ENCODE data around the gene IL20RA.

Gene IL20RA

DNA sequence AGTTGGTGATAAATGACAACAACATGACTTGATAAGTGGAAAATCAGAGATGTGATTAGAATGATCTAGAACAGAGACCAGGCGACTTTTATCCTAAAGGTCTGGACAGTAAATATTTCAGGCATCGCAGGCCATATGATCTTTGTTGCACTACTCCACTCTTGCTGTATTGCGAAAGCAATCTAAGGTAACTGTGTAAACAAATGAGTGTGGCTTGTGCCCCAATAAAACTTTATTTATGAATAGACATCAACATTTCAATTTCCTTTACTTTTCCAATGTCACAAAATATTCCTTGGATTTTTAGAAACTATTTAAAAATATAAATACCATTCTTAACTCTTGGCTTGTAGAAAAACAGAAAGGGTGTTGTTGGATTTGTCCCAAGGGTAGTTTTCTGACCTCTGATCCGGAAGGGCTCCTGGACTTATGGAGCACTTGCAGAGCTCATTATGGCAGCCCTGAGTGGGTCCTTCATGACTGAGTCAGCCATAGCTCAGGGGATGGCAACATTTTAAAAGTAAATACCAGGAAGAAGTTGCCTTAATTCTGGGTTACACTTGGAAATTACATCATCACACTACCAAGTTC is 34.5 kb downstream of the IL20RA start:
- DNase-seq (ENCODE audit: low read depth in 2 of 2), result no peak

- no peak for DNase-seq (ENCODE audit: low read depth in 2 of 2)
These were observed 36.6 kb downstream of the IL20RA start for GRCh38 chr6:137008204-137008603.

DNA sequence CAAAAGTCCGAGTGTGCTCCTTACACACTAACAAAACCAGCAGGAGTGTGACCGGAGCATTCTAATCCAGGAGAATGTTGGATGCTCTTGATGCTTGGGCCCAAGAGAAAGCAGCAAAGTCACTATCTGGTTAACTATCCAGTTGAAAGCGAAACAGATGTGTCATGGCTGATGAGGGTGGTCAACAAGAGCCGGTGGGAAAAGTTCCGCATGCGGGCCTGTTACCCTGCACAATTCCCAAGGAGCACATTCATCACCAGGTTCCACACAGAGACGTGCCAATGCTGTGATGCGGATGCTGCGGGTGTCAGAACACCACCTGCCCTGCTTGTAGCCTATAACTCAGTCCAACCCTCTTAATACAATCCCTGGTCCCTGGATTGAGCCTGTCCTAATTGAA is 38.7 kb downstream of the IL20RA start:
- no peak for DNase-seq (ENCODE audit: low read depth in 2 of 2)

- DNase-seq (ENCODE audit: low read depth in 2 of 2), result no peak
These were observed 39.7 kb downstream of the IL20RA start for GRCh38 chr6:137005073-137005472.

GRCh38 chr6:137002505-137002904 is 42.3 kb downstream of the IL20RA start:
- DNase-seq (ENCODE audit: low read depth in 2 of 2), result no peak

DNA sequence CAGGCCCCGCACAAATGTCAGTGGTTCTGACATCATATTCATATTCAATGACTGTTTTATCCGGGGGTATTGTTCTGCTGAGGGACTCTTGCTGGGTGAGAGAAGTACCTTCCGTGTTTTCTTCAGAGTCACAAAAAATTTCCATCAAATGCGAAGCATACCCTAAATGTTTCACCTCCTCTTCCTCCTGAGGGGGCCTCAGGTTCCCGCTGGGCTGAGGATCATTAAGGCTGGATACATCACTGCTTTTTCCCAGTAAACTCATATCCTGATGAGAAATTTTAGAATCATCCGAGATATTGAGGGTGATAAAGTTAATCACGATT is 42.8 kb downstream of the IL20RA start:
- DNase-seq (ENCODE audit: low read depth in 2 of 2), result no peak

- DNase-seq (ENCODE audit: low read depth in 2 of 2), result no peak
These were observed 43.3 kb downstream of the IL20RA start for GRCh38 chr6:137001299-137001976.

DNA sequence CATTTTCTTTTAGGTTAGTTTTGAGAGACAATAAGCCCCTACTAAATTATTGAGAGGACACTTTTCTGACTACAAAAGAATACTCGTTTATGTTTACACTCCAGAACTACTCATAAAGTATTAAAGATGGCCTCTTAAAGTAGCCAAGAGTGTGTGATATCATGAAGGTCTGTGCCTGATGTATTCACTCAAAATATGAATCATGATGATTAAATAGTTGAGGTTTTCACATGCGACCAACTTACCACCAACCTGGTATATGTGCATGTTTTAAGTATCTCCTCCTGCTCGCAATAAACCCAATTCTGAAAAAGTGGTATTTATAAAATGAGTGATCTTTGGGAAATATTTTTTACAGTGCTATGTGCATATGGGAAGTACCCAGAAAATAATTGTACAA is 43.9 kb downstream of the IL20RA start:
- no peak for DNase-seq (ENCODE audit: low read depth in 2 of 2)

DNA sequence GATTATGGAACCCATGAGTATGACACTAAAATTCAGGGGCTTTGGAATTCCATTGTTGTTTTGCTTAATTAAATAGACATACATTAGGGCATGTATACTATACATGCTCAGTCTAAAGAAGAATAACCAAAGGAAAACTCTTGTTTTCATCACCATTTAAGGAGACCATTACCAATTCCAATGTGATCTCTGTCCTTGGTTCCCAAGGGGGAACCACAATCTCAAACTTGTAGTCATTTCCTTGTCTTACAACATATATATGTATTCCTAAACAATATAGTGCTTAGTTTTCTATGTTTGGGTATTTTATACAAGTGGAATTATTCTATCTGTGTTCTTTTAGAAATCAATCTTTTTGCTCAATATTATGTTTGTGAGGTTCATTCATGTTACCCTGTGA is 49.2 kb downstream of the IL20RA start:
- DNase-seq (ENCODE audit: low read depth in 2 of 2), result no peak

DNA sequence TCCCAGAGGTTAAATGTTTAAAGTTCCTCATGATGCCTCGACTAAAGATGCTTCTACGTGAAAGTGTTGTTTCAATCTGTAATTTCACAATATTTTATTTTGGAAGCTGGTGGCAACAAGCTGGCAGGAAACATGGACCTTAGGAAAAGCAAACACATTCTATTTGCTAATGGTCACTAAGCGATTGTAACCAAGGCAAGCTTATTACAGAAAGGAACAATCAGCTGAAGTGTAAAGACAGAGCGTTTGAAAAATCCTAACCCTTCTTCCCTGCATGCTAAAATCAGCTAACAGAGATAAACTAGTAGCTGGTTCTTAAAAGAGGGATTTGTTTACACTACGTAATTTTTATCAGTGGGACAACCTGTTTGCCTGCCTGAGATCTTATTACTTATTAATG is 50.0 kb downstream of the IL20RA start:
- DNase-seq (ENCODE audit: low read depth in 2 of 2), result no peak

DNA sequence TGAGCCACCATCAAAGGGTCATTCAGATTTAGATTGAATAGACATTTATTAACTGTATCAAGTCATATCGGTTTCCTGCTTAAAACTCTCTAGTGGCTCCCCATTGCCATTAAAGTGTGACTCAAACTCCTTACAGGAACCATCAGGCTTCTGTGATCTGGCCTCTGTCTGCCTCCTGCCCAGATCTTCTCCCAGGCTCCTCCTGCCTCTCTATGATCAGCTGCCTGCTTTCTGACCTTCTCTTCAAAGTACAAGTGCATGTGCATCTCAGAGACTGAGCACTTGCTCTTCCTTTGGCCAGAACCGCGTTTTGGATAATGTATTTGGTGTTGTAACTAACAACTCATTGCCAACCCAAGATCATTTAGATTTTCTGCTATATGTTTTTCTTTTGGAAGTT is 52.7 kb downstream of the IL20RA start:
- no peak for DNase-seq (ENCODE audit: low read depth in 2 of 2)

DNA sequence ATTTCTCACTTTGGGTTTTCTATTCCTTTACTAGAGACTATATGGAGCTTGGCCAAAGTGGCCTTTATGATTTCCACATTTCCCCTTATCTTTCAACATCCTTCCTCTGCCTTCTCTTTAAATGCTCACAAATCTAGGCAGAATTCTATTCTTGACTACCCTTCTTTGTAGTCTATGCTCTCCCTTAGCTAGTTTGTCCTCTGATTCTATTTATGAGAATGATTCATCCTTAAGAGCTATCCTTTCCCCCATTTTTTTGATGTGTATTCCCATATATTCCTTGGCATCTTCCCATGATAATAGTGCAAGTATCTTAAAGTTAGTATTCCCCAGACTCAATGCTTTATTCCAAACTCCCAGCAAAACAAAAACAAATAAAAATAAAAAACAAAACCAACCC is 53.1 kb downstream of the IL20RA start:
- DNase-seq (ENCODE audit: low read depth in 2 of 2), result no peak

DNA sequence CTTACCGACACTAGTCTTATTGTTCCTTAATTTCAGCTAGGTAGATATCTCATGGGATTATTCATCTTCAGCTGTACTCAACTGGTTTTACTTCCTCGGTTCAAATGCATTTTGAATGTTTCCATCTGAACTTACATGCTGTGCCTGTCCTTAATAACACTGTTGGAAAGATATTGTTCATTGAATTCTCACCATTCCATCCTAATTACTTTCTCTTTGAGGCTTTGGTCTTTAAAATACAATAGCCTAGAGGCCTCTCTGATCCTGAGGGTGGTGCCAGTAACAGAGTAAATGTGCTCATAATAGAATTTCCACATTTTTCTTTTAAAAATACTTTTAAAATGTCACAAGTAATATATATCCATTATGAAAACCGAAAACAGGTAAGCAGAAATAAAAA is 54.0 kb downstream of the IL20RA start:
- no peak for DNase-seq (ENCODE audit: low read depth in 2 of 2)

- DNase-seq (ENCODE audit: low read depth in 2 of 2), result no peak
These were observed 54.6 kb downstream of the IL20RA start for GRCh38 chr6:136990242-136990578.

DNA sequence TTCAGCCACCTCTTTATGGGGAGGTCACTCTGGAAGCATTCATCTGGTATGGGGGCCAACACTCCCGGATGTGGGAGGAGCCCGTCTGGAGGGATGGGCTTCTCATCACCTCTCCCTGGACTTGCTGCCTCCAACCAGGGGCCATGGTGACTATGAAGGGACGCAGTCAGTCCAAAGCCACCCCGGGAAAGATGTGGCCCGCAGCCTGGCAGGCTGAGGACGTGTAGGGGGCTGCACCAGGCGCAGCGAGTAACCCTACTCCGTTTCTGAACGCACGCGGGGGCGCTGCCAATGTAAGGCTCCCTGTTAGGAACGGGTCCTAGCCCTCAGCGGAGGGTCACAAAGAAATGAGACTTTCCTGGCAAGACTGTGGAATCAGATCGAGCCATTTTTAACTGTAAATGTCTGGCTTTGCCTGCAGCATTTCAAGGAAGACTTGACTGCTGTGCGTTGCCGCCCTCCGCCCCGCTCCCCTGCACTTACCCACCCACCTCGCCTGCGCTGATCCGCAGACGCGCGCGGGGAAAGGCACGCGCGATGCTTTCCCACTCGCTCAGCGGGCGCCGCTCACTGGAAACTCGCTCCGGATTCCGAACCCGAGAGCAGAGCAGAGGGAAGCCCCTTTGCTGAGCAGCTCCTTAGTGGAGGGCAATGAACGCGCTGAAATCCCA is 55.1 kb downstream of the IL20RA start:
- DNase-seq (ENCODE audit: low read depth in 2 of 2), result no peak

- no peak for DNase-seq (ENCODE audit: low read depth in 2 of 2)
These were observed 57.2 kb downstream of the IL20RA start for GRCh38 chr6:136987526-136987925.

DNA sequence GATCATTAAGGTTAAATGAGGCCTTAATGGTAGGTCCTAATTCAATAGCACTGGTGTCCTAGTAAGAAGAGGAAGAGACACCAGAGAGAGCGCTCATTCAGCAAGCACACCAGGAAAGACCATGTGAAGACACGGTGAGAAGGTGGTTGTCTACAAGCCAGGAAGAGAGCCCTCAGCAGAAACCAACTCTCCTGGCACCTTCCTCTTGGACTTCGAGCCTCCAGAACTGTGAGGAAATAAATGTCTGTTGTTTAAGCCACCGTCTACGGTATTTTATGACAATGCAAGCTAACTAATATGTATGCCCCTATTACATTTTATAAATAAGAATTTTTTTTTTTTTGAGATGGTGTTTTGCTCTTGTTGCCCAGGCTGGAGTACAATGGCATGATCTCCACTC is 59.3 kb downstream of the IL20RA start:
- DNase-seq (ENCODE audit: low read depth in 2 of 2), result no peak

DNA sequence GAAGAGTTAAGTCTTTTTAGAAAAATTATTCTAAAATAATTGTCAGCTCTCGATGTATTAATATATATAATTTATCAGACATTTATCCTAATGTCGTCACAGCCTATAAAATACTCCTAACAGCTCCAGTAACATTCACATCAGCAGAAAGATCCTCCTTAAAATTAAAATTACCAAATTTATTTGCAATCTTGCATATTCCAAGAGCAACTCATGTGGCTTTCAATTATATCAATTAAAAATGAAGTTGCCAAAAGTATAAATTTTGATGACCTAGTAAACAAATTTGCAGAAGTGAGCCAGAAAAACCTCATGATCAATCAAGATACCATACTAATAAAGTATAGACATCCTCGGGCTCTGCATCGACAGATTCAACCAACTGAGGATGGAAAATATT is 60.2 kb downstream of the IL20RA start:
- no peak for DNase-seq (ENCODE audit: low read depth in 2 of 2)

DNA sequence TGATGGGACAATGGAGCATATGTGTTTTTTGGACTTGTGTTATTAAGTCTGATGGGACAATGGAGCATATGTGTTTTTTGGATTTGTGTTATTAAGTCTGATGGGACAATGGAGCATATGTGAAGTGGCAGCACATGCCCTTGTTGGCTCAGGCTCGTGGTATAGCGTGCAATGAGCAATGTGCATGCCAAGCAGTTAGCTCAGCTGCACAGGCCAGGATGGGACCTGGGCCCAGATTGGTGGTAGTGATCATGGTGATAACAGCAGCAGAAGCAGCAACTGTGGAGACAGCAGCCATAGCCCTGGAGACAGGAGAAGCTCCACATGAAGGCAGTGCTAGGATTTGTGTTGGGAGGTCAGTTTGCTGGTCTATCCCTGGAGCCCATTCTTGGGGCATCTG is 61.1 kb downstream of the IL20RA start:
- DNase-seq (ENCODE audit: low read depth in 2 of 2), result no peak

- DNase-seq (ENCODE audit: low read depth in 2 of 2), result no peak
These were observed 61.8 kb downstream of the IL20RA start for GRCh38 chr6:136982928-136983327.

DNA sequence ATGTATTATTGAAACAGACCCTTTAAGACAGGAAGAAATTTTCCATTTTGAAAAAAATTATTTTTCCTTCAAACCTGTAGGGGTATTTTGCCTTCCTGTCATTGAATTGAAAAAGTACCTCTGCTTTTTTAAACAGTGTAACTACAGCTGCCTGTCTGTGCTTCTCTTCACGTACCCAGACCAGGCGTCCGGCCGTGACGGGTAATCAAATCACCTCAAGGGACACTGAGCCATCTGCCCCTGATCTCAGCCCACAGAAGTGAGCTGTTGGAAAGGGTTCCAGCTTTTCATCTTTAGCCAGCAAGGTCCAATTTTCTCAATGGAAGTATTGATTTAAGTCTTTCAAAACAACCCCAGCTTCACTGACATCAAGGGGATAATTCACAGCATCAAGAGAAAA is 64.7 kb downstream of the IL20RA start:
- DNase-seq (ENCODE audit: low read depth in 2 of 2), result no peak

- no peak for DNase-seq (ENCODE audit: low read depth in 2 of 2)
These were observed 65.6 kb downstream of the IL20RA start for GRCh38 chr6:136979206-136979605.

DNA sequence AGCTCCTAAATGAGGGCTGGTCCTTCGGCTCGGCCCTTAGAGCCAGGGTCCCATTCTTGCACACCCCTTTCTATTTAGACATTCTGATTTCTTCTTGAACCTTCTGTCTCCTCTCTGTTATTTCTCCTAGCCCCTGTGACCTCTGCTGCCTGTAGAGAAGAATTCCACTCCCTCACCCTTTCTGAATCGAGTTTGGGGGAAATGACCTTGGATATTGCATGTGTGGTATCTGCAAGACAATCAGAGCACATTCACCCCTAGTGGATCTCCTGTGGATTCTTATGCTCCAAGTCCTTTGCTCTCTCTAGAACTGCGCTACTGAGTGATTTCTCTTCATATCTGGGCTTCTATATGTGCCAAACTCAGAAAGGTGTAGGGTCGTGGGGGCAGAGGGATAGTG is 67.7 kb downstream of the IL20RA start:
- no peak for DNase-seq (ENCODE audit: low read depth in 2 of 2)
